Suprapubic skin (tissue), 4 donors: ENCODE results near the gene GASK1A.

ENCODE experiments used
- EP300 ChIP-seq: sonication (generic); formaldehyde crosslinking; IDR thresholded peaks from one replicate; pipeline ENCODE4 v1.6.1; 2017; ENCODE audit warnings: antibody characterized with exemption
- POLR2A ChIP-seq, 2 donors: fragments of 450-650 bp; IDR thresholded peaks; one replicate each; pipeline ENCODE4 v1.6.1; 2017; ENCODE audit warnings: antibody characterized with exemption in 2 of 2, mild to moderate bottlenecking in 2 of 2, moderate library complexity in 2 of 2
- POLR2AphosphoS5 ChIP-seq, 3 donors: sonication (generic); formaldehyde crosslinking; IDR thresholded peaks; one replicate each; pipeline ENCODE4 v1.6.1; 2017; ENCODE audit warnings: antibody characterized with exemption in 3 of 3
- TF ChIP-seq, protein P1 (sequence below), 2 donors: fragments of 200-600 bp in 1 of 2; fragments of 450-650 bp in 1 of 2; sonication (generic) in 1 of 2; IDR thresholded peaks; one replicate each; pipeline ENCODE4 v1.5.1; 2016 to 2019; ENCODE audit warnings: antibody characterized with exemption in 2 of 2, mild to moderate bottlenecking in 1 of 2, moderate library complexity in 1 of 2

- TF ChIP-seq, protein P1, sequence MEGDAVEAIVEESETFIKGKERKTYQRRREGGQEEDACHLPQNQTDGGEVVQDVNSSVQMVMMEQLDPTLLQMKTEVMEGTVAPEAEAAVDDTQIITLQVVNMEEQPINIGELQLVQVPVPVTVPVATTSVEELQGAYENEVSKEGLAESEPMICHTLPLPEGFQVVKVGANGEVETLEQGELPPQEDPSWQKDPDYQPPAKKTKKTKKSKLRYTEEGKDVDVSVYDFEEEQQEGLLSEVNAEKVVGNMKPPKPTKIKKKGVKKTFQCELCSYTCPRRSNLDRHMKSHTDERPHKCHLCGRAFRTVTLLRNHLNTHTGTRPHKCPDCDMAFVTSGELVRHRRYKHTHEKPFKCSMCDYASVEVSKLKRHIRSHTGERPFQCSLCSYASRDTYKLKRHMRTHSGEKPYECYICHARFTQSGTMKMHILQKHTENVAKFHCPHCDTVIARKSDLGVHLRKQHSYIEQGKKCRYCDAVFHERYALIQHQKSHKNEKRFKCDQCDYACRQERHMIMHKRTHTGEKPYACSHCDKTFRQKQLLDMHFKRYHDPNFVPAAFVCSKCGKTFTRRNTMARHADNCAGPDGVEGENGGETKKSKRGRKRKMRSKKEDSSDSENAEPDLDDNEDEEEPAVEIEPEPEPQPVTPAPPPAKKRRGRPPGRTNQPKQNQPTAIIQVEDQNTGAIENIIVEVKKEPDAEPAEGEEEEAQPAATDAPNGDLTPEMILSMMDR (IDR thresholded peaks at IDR 0.05): no peak
- no peak for TF ChIP-seq POLR2A (IDR thresholded peaks at IDR 0.05)
- TF ChIP-seq EP300: no peak
- no peak for TF ChIP-seq POLR2AphosphoS5 (IDR thresholded peaks at IDR 0.05)
Measured at GRCh38 chr3:43038010-43038409, 58.9 kb downstream of the GASK1A start.
